Spinal cord (tissue), 10 donors: ENCODE results near the gene IQSEC3. TPM values are rescaled to one million over a fixed set of nuclear protein-coding genes. Genes with fewer than 3 reads are reported as not detected.

Experiments
- DNase-seq, 6 donors: peaks; one replicate each; pipeline versions ENCODE4 v3.0.0 to v3.0.0-alpha.2; 2013 to 2015; ENCODE audit warnings: low spot score in 6 of 6, low read depth in 4 of 6
- H3K27ac ChIP-seq: one replicate; pipeline ENCODE4 v1.5.1; 2013; ENCODE audit warnings: low read depth, low read length, control low read depth
- H3K27me3 ChIP-seq: one replicate; pipeline ENCODE4 v1.6.1; 2013; ENCODE audit warnings: low read length; ENCODE audit not compliant: control insufficient read depth, insufficient read depth
- H3K36me3 ChIP-seq: one replicate; pipeline ENCODE4 v1.6.1; 2013; ENCODE audit warnings: low read length; ENCODE audit not compliant: control insufficient read depth, insufficient read depth
- H3K4me1 ChIP-seq: one replicate; pipeline ENCODE4 v1.6.1; 2013; ENCODE audit warnings: low read length; ENCODE audit not compliant: control insufficient read depth, insufficient read depth
- H3K4me3 ChIP-seq: one replicate; pipeline ENCODE4 v1.5.1; 2013; ENCODE audit warnings: low read depth, low read length, control low read depth
- H3K9me3 ChIP-seq: one replicate; pipeline ENCODE4 v1.6.1; 2013; ENCODE audit warnings: low read length; ENCODE audit not compliant: control insufficient read depth, insufficient read depth
- WGBS: methylation state at CpG from one replicate; pipeline ENCODE4 v1.1.5; 2013; ENCODE audit warnings: missing lambda C conversion rate; ENCODE audit not compliant: insufficient coverage; 5-methylcytosine and 5-hydroxymethylcytosine counted together
- polyA plus RNA-seq, 2 donors: library from polyadenylated mRNA; unstranded; fragments of 120-200 nt; gene quantifications; one replicate each; pipeline ENCODE4 v1.2.1, GENCODE V29; 2013; ENCODE audit not compliant: insufficient read length in 2 of 2
- total RNA-seq, 2 donors: library from RNA; depleted of rRNA in 1 of 2; stranded (reverse); fragments of 120-200 nt in 1 of 2; fragments of >200 nt in 1 of 2; gene quantifications; one replicate each; pipeline versions ENCODE4 v1.2.3 to v1.2.4, GENCODE V29; 2013 to 2014
- donor health status: healthy.

IQSEC3 gene
- total and polyA plus RNA-seq, 4 donors = 7.8 to 65.3 (median 39.0) TPM

DNA sequence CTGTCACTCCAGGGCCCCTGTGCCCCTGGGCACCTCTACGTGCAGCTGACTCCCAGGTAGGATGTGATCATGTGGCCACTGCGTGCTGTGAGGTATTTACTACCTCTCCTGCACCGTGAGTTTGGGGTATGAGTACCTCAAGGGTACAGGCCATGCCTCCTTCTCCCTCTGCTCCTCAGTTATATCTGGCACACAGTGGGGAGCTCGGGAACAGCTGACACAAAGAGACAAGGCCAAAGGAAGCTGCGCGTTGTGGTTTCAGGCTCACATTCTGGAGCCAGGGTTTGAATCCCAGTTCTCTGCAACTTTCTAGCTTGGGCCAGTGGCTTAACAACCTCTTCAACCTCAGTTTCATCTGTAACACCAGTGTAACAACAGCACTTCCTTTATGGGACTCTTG is 155.2 kb downstream of the IQSEC3 start:
- H3K36me3 ChIP-seq = no peaks in the 10 kb centered on the region
- H3K4me1 ChIP-seq = peaks cover 39% of the 10 kb centered on the region
- 74% methylated on average over 5 of the region's 6 CpGs for WGBS
- no peaks in the 10 kb centered on the region for H3K9me3 ChIP-seq
- no peak for DNase-seq
- H3K4me3 ChIP-seq = no peak overlapping the region
- no peak overlapping the region for H3K27ac ChIP-seq
- no peaks in the 10 kb centered on the region for H3K27me3 ChIP-seq

GRCh38 chr12:223841-224240 is 157.3 kb downstream of the IQSEC3 start:
- Histone ChIP-seq H3K4me3 (no peak overlapping the region), H3K36me3 (no peaks in the 10 kb centered on the region), H3K27me3 (no peaks in the 10 kb centered on the region), H3K4me1 (peaks cover 49% of the 10 kb centered on the region), H3K9me3 (no peaks in the 10 kb centered on the region), H3K27ac (no peak overlapping the region)
- WGBS = 83% methylated on average over 10 of the region's 11 CpGs
- DNase-seq = no peak

DNA sequence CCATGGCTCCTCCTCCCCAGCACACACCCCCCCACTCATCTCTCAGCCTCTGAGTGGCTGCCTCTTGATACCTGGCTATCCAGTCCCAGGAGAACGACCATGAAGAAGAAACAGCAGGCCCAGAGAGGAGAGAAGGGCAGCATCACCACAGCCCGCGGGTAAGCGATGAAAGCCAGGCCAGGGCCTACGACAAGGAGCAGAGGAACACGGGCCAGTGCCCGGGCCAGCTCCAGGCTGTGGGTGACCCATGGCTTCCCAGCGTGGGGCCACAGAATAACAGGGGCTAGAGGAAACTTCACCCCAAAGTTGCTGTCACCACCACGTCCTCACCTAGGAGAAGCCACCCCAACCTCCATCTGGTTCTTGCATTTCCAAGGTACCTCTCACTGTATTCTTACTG is 157.8 kb downstream of the IQSEC3 start:
- H3K27me3 ChIP-seq = no peaks in the 10 kb centered on the region
- no peak for DNase-seq
- 98% methylated on average over 8 of the region's 9 CpGs for WGBS
- H3K4me1 ChIP-seq = peaks cover 53% of the 10 kb centered on the region
- no peak overlapping the region for H3K4me3 ChIP-seq
- no peaks in the 10 kb centered on the region for H3K9me3 ChIP-seq
- no peak overlapping the region for H3K27ac ChIP-seq
- H3K36me3 ChIP-seq = no peaks in the 10 kb centered on the region

DNA sequence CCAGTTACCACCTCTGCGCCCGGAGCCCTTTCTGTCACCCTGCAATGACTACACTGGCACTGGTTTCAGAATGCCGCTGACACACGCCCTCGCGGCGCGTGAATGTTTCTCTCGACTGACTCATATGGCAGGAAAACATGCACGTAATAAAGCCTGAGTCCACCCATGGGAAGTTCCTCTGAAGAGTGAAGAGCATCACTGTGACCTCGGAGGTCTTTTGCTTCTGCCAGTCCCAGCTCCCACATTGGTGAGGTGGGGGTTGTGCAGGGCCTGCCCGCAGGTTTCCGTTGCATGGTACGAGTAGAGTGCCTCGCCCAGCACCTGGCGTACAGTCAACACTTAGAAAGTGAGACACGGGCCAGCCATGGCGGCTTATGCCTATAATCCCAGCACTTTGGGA is 158.4 kb downstream of the IQSEC3 start:
- Histone ChIP-seq H3K4me1 (peaks cover 55% of the 10 kb centered on the region), H3K27ac (no peak overlapping the region), H3K36me3 (no peaks in the 10 kb centered on the region), H3K27me3 (no peaks in the 10 kb centered on the region), H3K9me3 (no peaks in the 10 kb centered on the region), H3K4me3 (no peak overlapping the region)
- 95% methylated on average over 18 of the region's 18 CpGs for WGBS
- DNase-seq = no peak

- Histone ChIP-seq H3K4me1 (peaks cover 49% of the 10 kb centered on the region), H3K9me3 (no peaks in the 10 kb centered on the region), H3K27ac (no peak overlapping the region), H3K36me3 (no peaks in the 10 kb centered on the region), H3K4me3 (no peak overlapping the region), H3K27me3 (no peaks in the 10 kb centered on the region)
- 89% methylated on average over 14 of the region's 14 CpGs for WGBS
- DNase-seq = no peak
Measured at GRCh38 chr12:226401-226800, 159.8 kb downstream of the IQSEC3 start.

- Histone ChIP-seq H3K27me3 (no peaks in the 10 kb centered on the region), H3K36me3 (no peaks in the 10 kb centered on the region), H3K4me3 (no peak overlapping the region), H3K9me3 (no peaks in the 10 kb centered on the region), H3K4me1 (peaks cover 49% of the 10 kb centered on the region), H3K27ac (peak overlapping the region; percentile 42)
- no peak for DNase-seq
- WGBS = 92% methylated on average over 3 of the region's 7 CpGs
Measured at GRCh38 chr12:227286-227915, 160.8 kb downstream of the IQSEC3 start.

Other genes with a start within 250 kb of the IQSEC3 start
- gene SLC6A12, start 147.4 kb downstream of the IQSEC3 start, total RNA-seq = 10 to 100 TPM; 21.9 to 91.0 TPM
- 10 to 100 TPM; 17.6 to 68.7 TPM for gene SLC6A12, start 147.4 kb downstream of the IQSEC3 start, polyA plus RNA-seq
- gene SLC6A13, start 196.1 kb downstream of the IQSEC3 start, total RNA-seq = 100 to 1,000 TPM; 104 to 711 TPM
- gene SLC6A13, start 196.1 kb downstream of the IQSEC3 start, polyA plus RNA-seq = 100 to 1,000 TPM in 1 of 2 donors, 10 to 100 TPM in 1; 33.6 to 201 TPM